Panc1 (cell line): ENCODE measurements around the gene NCOA4.
"Not testable (repeated sequence)": the region's sequence is repeated elsewhere in the genome, so short reads cannot be mapped to it uniquely, and the experiment has no call there.

ENCODE experiments used
- SIN3A ChIP-seq: IDR thresholded peaks from 2 replicates; pipeline ENCODE4 v1.6.1; 2012; ENCODE audit warnings: low read depth, mild to moderate bottlenecking, low read length, moderate library complexity, borderline replicate concordance; ENCODE audit not compliant: insufficient read depth
- TF ChIP-seq, protein P1 (sequence below): fragments of 450-650 bp; IDR thresholded peaks from 2 replicates; pipeline ENCODE4 v1.5.1; 2017; ENCODE audit warnings: mild to moderate bottlenecking
- TF ChIP-seq, protein P2 (sequence below), 2 experiments: IDR thresholded peaks; 2 replicates each; pipeline ENCODE4 v1.6.1; 2011 to 2012; ENCODE audit warnings: low read depth in 2 of 2, control low read depth in 1 of 2, low read length in 1 of 2, mild to moderate bottlenecking in 1 of 2, moderate library complexity in 1 of 2; ENCODE audit not compliant: insufficient read depth in 1 of 2

DNA sequence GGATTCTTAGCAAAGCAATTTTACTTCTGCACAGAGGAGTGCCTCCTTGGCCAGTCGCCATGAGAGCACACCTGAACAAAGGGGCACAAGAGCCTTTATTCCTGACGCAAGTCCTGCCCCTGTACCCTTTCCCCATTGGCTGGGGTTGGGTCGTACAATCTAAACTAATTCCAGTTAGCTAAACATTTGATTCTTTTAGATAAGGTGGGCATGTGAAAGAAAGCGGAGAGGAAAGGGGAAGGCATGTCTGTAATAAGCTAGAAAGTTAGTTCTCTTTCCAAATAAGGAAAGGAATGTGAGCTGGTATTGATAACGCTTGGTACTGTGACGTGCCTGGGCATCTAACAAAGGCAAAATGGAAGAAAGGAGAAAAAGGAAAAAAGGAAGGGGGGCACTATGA is 73.8 kb downstream of the NCOA4 start:
- TF ChIP-seq, protein P1, sequence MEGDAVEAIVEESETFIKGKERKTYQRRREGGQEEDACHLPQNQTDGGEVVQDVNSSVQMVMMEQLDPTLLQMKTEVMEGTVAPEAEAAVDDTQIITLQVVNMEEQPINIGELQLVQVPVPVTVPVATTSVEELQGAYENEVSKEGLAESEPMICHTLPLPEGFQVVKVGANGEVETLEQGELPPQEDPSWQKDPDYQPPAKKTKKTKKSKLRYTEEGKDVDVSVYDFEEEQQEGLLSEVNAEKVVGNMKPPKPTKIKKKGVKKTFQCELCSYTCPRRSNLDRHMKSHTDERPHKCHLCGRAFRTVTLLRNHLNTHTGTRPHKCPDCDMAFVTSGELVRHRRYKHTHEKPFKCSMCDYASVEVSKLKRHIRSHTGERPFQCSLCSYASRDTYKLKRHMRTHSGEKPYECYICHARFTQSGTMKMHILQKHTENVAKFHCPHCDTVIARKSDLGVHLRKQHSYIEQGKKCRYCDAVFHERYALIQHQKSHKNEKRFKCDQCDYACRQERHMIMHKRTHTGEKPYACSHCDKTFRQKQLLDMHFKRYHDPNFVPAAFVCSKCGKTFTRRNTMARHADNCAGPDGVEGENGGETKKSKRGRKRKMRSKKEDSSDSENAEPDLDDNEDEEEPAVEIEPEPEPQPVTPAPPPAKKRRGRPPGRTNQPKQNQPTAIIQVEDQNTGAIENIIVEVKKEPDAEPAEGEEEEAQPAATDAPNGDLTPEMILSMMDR: not testable (repeated sequence)
- TF ChIP-seq, protein P2, sequence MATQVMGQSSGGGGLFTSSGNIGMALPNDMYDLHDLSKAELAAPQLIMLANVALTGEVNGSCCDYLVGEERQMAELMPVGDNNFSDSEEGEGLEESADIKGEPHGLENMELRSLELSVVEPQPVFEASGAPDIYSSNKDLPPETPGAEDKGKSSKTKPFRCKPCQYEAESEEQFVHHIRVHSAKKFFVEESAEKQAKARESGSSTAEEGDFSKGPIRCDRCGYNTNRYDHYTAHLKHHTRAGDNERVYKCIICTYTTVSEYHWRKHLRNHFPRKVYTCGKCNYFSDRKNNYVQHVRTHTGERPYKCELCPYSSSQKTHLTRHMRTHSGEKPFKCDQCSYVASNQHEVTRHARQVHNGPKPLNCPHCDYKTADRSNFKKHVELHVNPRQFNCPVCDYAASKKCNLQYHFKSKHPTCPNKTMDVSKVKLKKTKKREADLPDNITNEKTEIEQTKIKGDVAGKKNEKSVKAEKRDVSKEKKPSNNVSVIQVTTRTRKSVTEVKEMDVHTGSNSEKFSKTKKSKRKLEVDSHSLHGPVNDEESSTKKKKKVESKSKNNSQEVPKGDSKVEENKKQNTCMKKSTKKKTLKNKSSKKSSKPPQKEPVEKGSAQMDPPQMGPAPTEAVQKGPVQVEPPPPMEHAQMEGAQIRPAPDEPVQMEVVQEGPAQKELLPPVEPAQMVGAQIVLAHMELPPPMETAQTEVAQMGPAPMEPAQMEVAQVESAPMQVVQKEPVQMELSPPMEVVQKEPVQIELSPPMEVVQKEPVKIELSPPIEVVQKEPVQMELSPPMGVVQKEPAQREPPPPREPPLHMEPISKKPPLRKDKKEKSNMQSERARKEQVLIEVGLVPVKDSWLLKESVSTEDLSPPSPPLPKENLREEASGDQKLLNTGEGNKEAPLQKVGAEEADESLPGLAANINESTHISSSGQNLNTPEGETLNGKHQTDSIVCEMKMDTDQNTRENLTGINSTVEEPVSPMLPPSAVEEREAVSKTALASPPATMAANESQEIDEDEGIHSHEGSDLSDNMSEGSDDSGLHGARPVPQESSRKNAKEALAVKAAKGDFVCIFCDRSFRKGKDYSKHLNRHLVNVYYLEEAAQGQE (IDR thresholded peaks at IDR 0.05; ENCODE audit: insufficient read depth in 1 of 2, low read depth in 2 of 2, low read length in 1 of 2): not testable (repeated sequence)
- TF ChIP-seq SIN3A: not testable (repeated sequence)
